MM.1S (cell line): ENCODE data around the gene KXD1.

Experiments
- DNase-seq: peaks from one replicate; pipeline ENCODE4 v3.0.0-alpha.2; 2015
- H2AFZ ChIP-seq: fragments of 300-600 bp; sonication (generic); 2 replicates; pipeline ENCODE4 v1.6.0; 2016; ENCODE audit warnings: antibody characterized with exemption, low read length
- H3F3A ChIP-seq: fragments of 300-600 bp; sonication (generic); 2 replicates; pipeline ENCODE4 v1.6.1; 2016; ENCODE audit warnings: mild to moderate bottlenecking, antibody characterized with exemption, low read length, moderate library complexity, mixed read lengths; ENCODE audit not compliant: insufficient read depth
- H3K27ac ChIP-seq: fragments of 300-600 bp; sonication (generic); 2 replicates; pipeline ENCODE4 v1.5.1; 2016; ENCODE audit warnings: mild to moderate bottlenecking, low read length
- H3K27me3 ChIP-seq: fragments of 300-600 bp; sonication (generic); replicated peaks from 2 replicates; pipeline ENCODE4 v1.6.0; 2016; ENCODE audit warnings: low read length; ENCODE audit not compliant: insufficient read depth
- H3K36me3 ChIP-seq: fragments of 300-600 bp; sonication (generic); replicated peaks from 2 replicates; pipeline ENCODE4 v1.6.1; 2016; ENCODE audit warnings: mild to moderate bottlenecking, low read length, mixed read lengths; ENCODE audit not compliant: insufficient read depth
- H3K4me1 ChIP-seq: fragments of 300-600 bp; sonication (generic); 2 replicates; pipeline ENCODE4 v1.6.1; 2016; ENCODE audit warnings: low read length, mixed read lengths
- H3K4me2 ChIP-seq: fragments of 300-600 bp; sonication (generic); 2 replicates; pipeline ENCODE4 v1.6.0; 2016; ENCODE audit warnings: low read depth, low read length
- H3K4me3 ChIP-seq: fragments of 300-600 bp; sonication (generic); 2 replicates; pipeline ENCODE4 v1.5.1; 2016; ENCODE audit warnings: low read length, mixed read lengths
- H3K79me2 ChIP-seq: fragments of 300-600 bp; sonication (generic); 2 replicates; pipeline ENCODE4 v1.6.1; 2016; ENCODE audit warnings: mixed run types, low read length, mixed read lengths
- H3K9ac ChIP-seq: fragments of 300-600 bp; sonication (generic); 2 replicates; pipeline ENCODE4 v1.6.1; 2016; ENCODE audit warnings: low read length, mixed read lengths
- H3K9me2 ChIP-seq: fragments of 300-600 bp; sonication (generic); replicated peaks from 2 replicates; pipeline ENCODE4 v1.6.1; 2016; ENCODE audit warnings: mild to moderate bottlenecking, low read length, mixed read lengths; ENCODE audit not compliant: insufficient read depth
- H3K9me3 ChIP-seq: fragments of 300-600 bp; sonication (generic); replicated peaks from 2 replicates; pipeline ENCODE4 v1.6.1; 2016; ENCODE audit warnings: mild to moderate bottlenecking, low read length, mixed read lengths; ENCODE audit not compliant: insufficient read depth
- H4K20me1 ChIP-seq: fragments of 300-600 bp; sonication (generic); 2 replicates; pipeline ENCODE4 v1.6.1; 2016; ENCODE audit warnings: mild to moderate bottlenecking, low read length, moderate library complexity, mixed read lengths; ENCODE audit not compliant: insufficient read depth
- EZH2 ChIP-seq: fragments of 300-600 bp; sonication (generic); optimal IDR thresholded peaks from 2 replicates; pipeline ENCODE3; 2017; ENCODE audit warnings: low read depth, mild to moderate bottlenecking, antibody characterized with exemption, low read length, mixed read lengths
- EZH2phosphoT487 ChIP-seq: fragments of 300-600 bp; sonication (generic); IDR thresholded peaks from 2 replicates; pipeline ENCODE4 v1.6.1; 2018; ENCODE audit warnings: antibody characterized with exemption, low read length
- TF ChIP-seq, protein P1 (sequence below): fragments of 300-600 bp; sonication (generic); IDR thresholded peaks from 2 replicates; pipeline ENCODE4 v1.5.1; 2016; ENCODE audit warnings: antibody characterized with exemption, low read length, mixed read lengths

The KXD1 gene

DNA sequence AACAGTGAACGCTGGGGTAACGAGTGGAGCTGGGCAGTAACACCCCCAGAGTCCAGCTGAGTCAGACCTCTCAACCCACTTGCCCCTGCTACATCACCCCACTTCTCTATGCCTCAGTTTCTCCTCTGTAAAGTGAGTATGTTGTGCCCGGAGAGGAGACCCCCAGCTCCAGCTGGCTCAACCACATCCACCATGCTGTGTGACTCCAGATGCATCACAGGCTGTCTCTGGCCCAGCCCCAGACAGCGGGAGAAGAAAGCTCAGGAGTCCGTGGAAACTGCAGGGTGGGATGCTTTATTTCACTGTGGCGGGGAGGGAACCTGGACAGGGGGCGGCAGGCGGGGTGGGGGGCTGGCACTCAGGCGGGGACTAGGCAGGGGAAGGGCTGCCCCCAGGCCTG, 26.2 kb upstream of the KXD1 start:
- DNase-seq, result no peak
- Histone ChIP-seq H3K4me2 (no peak overlapping the region), H3K79me2 (no peaks in the 10 kb centered on the region), H3K9me3 (no peaks in the 10 kb centered on the region), H4K20me1 (no peaks in the 10 kb centered on the region), H3K9ac (no peak overlapping the region), H2AFZ (no peak overlapping the region), H3K27me3 (no peaks in the 10 kb centered on the region), H3F3A (no peaks in the 10 kb centered on the region), H3K4me1 (peaks cover 6% of the 10 kb centered on the region; the same call in 1 of the 2 replicates), H3K36me3 (no peaks in the 10 kb centered on the region), H3K4me3 (no peak overlapping the region), H3K27ac (no peak overlapping the region), H3K9me2 (no peaks in the 10 kb centered on the region)
- no peak for TF ChIP-seq EZH2phosphoT487
- TF ChIP-seq, protein P1, sequence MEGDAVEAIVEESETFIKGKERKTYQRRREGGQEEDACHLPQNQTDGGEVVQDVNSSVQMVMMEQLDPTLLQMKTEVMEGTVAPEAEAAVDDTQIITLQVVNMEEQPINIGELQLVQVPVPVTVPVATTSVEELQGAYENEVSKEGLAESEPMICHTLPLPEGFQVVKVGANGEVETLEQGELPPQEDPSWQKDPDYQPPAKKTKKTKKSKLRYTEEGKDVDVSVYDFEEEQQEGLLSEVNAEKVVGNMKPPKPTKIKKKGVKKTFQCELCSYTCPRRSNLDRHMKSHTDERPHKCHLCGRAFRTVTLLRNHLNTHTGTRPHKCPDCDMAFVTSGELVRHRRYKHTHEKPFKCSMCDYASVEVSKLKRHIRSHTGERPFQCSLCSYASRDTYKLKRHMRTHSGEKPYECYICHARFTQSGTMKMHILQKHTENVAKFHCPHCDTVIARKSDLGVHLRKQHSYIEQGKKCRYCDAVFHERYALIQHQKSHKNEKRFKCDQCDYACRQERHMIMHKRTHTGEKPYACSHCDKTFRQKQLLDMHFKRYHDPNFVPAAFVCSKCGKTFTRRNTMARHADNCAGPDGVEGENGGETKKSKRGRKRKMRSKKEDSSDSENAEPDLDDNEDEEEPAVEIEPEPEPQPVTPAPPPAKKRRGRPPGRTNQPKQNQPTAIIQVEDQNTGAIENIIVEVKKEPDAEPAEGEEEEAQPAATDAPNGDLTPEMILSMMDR, result no peak
- no peak for TF ChIP-seq EZH2

DNA sequence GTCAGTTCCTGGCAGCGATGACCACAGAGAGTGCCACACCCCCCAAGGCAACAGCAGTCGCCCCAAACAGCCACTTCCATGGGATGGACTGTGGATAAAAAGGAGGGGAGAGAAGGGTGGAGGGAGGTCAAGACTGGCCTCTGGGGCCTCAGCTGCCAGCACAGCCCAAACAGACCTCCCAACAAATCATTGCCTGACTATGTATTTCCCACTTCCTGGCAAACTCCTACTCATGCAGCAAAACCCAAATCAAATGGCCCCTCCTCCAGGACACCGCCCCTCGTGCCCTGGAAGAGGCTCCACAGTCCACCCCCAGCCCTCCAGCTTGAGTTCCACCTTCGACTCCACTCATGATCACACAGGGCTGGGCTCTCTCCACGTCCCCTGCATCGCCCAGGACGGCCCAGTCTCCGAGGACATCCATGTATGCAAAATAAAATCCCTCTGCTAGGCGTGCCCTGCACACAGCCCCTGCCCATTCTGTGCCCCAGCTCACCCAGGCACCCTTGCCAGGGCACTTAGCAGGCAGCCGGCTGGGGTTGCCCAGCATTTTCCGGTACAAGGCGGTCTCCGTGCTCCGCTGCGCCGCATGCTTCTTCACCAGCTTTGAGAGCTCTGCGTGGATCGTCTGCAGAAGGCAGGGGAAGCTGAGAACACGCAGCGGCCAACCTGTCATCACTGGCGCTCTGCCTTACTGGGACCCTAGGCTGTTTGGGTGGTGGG, 25.3 kb upstream of the KXD1 start:
- H3K9me2 ChIP-seq, result no peaks in the 10 kb centered on the region
- H3K36me3 ChIP-seq, result no peaks in the 10 kb centered on the region

DNA sequence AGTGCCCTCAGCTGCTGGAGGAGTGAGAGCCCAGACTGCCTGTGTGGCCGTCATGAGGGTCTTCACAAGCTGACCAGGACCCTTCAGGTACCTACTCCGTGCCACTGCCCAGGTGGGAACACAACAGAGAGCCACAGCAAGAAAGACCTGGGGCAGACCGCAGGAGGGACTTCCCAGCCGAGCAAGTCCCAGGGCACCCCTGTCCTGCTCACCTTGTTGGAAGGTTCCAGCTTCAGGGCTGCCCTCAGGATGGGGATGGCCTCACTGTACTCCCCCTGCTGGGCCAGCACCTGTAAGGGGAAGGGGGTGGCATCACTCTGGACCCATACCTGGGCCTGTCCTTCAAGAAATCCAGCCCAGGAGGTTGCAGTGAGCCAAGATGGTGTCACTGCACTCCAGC, 24.6 kb upstream of the KXD1 start:
- H3K4me1 ChIP-seq, result peaks cover 2% of the 10 kb centered on the region; the same call in 1 of the 2 replicates

More for the DNA sequence above, 25.3 kb upstream of the KXD1 start:
- H3K4me2 ChIP-seq, result no peak overlapping the region
- no peaks in the 10 kb centered on the region for H3F3A ChIP-seq
- no peak overlapping the region for H3K27ac ChIP-seq
- H3K4me3 ChIP-seq, result no peak overlapping the region
- no peak overlapping the region for H2AFZ ChIP-seq
- DNase-seq, result no peak
- H3K9me3 ChIP-seq, result no peaks in the 10 kb centered on the region
- H3K79me2 ChIP-seq, result no peaks in the 10 kb centered on the region
- H3K9ac ChIP-seq, result no peak overlapping the region
- H4K20me1 ChIP-seq, result no peaks in the 10 kb centered on the region
- H3K4me1 ChIP-seq, result peaks cover 6% of the 10 kb centered on the region; the same call in 1 of the 2 replicates
- TF ChIP-seq, protein P1, result no peak
- no peak for TF ChIP-seq EZH2phosphoT487
- TF ChIP-seq EZH2, result no peak
- H3K27me3 ChIP-seq, result no peaks in the 10 kb centered on the region

More for the DNA sequence above, 24.6 kb upstream of the KXD1 start:
- Histone ChIP-seq H3K9ac (no peak overlapping the region), H3K36me3 (no peaks in the 10 kb centered on the region), H3K9me3 (no peaks in the 10 kb centered on the region), H2AFZ (no peak overlapping the region), H3F3A (no peaks in the 10 kb centered on the region), H3K27ac (no peak overlapping the region), H3K27me3 (no peaks in the 10 kb centered on the region), H3K4me3 (no peak overlapping the region), H3K9me2 (no peaks in the 10 kb centered on the region), H3K79me2 (no peaks in the 10 kb centered on the region), H3K4me2 (no peak overlapping the region), H4K20me1 (no peaks in the 10 kb centered on the region)
- TF ChIP-seq, protein P1, result no peak
- TF ChIP-seq EZH2 (no peak), EZH2phosphoT487 (no peak)
- DNase-seq, result no peak
